ENCODE results near the gene MAP3K3.
"Not testable (repeated sequence)": the region's sequence is repeated elsewhere in the genome, so short reads cannot be mapped to it uniquely, and the experiment has no call there.

Gene MAP3K3

DNA sequence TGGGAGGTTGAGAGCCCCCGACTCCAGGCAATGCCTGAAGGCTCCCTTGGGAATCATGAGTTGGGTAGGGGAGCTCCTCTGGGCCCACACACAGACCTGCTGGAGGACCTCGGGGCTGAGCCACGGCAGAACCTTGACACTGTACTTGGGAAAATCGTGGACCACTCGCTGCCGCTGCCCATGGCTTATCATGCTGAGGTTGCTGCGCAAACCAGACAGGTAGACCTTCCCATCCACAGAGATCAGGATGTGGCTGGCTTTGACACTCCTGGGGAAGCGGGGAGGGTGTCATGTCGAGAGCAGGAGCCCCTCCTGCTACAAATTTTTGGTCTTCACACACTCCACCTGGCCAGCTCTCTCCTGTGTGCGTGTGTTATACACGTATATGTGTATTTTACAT lies 84.9 kb downstream of the MAP3K3 start:
- peaks cover 70% of the 10 kb centered on the region for H3K36me3 ChIP-seq (ENCODE audit: control insufficient read depth, insufficient read depth, low read length)

DNA sequence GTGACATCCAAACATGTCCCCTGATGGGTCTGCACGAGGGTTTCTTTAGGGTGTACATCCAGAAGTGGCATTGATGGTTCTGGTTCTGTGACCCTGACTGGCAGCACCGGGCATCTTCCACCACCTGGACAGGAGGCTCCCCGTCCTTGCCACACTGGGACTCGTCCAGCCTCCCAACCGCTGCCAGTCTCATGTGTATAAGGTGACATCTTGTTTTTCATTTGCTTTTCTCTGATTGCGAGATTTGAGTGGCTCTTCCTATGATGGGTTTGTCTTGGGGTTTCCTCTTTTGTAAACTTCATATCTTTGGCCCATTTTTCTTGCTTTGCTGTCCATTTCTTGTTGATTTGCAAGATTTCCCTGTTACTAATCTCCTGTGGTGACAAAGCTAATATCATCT lies 86.9 kb downstream of the MAP3K3 start:
- no peak overlapping the region for H3K9ac ChIP-seq (ENCODE audit: low read length)

More for the DNA sequence above, 84.9 kb downstream of the MAP3K3 start:
- Histone ChIP-seq H3K4me3 (ENCODE audit: low read depth, low read length) (no peak overlapping the region), H3K9ac (ENCODE audit: low read length) (no peak overlapping the region), H3K27ac (ENCODE audit: low read depth, low read length) (no peak overlapping the region), H3K27me3 (ENCODE audit: control insufficient read depth, insufficient read depth, low read length) (no peaks in the 10 kb centered on the region), H3K9me3 (ENCODE audit: control insufficient read depth, insufficient read depth, low read depth, low read length) (no peaks in the 10 kb centered on the region), H3K4me1 (ENCODE audit: control insufficient read depth, insufficient read depth, low read length) (peaks cover 8% of the 10 kb centered on the region)

DNA sequence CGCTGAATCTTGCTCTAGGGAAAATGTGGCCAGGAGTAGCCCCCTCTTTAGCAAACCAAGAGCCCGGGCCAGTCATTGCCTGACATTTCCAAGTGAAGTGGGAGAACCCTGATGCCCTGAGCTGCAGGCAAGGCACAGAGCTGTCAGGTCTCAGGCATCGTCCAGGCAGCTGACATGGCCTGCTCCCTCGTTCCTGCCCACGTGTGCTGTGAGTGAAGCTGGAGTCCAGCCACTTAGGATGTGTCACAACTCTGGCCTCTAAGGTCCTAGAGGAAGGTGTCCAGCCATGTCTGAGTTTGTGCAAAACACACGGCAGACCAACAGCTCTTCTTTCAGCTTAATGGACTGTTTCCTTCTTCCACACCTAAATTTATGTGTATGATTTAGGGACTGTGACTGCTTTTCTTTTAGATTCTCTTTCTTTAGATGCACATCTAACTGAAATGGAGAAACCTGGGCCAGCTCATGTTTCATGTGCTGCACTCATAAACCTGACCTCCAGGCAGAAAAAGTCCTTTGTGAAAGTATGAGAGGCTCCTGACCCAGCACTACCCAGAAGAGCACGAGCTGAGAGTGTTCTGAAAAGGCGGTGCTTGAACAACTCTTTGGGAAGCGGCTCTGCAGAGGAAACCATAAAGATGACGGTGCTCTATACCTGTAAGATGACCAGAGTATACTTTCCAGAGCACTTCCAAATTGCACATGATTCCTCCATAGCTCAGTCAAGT lies 92.5 kb downstream of the MAP3K3 start:
- Histone ChIP-seq H3K9ac (ENCODE audit: low read length) (no peak overlapping the region), H3K4me3 (ENCODE audit: low read depth, low read length) (no peak overlapping the region), H3K4me1 (ENCODE audit: control insufficient read depth, insufficient read depth, low read length) (no peaks in the 10 kb centered on the region), H3K27me3 (ENCODE audit: control insufficient read depth, insufficient read depth, low read length) (no peaks in the 10 kb centered on the region), H3K36me3 (ENCODE audit: control insufficient read depth, insufficient read depth, low read length) (peaks cover 41% of the 10 kb centered on the region), H3K27ac (ENCODE audit: low read depth, low read length) (no peak overlapping the region), H3K9me3 (ENCODE audit: control insufficient read depth, insufficient read depth, low read depth, low read length) (no peaks in the 10 kb centered on the region)

More for the DNA sequence above, 86.9 kb downstream of the MAP3K3 start:
- H3K4me1 ChIP-seq (ENCODE audit: control insufficient read depth, insufficient read depth, low read length): no peaks in the 10 kb centered on the region; the same call in 1 of the 2 replicates
- no peak overlapping the region for H3K4me3 ChIP-seq (ENCODE audit: low read depth, low read length)
- peaks cover 75% of the 10 kb centered on the region for H3K36me3 ChIP-seq (ENCODE audit: control insufficient read depth, insufficient read depth, low read length)
- H3K9me3 ChIP-seq (ENCODE audit: control insufficient read depth, insufficient read depth, low read depth, low read length): no peaks in the 10 kb centered on the region
- no peaks in the 10 kb centered on the region for H3K27me3 ChIP-seq (ENCODE audit: control insufficient read depth, insufficient read depth, low read length)
- H3K27ac ChIP-seq (ENCODE audit: low read depth, low read length): no peak overlapping the region

DNA sequence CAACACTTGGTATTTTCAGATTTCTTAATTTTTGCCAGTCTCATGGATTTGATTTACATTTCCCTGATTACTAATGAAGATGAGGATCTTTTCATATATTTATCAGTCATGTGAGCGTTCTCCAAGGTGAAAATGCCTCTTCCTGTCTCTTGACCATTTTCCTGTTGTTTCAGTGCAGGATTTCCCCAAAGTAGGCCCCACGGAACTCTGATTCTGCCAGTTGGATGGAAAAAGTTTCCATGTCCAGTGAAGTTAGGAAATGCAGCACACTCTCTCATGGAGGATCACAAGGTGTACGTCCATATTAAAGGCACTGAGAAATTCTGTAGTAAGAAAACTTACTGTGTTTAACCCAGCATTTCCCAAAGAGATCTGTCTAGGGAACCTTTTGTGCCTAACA lies 94.2 kb downstream of the MAP3K3 start:
- H3K4me1 ChIP-seq (ENCODE audit: control insufficient read depth, insufficient read depth, low read length): no peaks in the 10 kb centered on the region
- H3K27ac ChIP-seq (ENCODE audit: low read depth, low read length): no peak overlapping the region
- no peak overlapping the region for H3K9ac ChIP-seq (ENCODE audit: low read length)
- no peaks in the 10 kb centered on the region for H3K9me3 ChIP-seq (ENCODE audit: control insufficient read depth, insufficient read depth, low read depth, low read length)
- H3K4me3 ChIP-seq (ENCODE audit: low read depth, low read length): no peak overlapping the region
- H3K36me3 ChIP-seq (ENCODE audit: control insufficient read depth, insufficient read depth, low read length): peaks cover 31% of the 10 kb centered on the region
- no peaks in the 10 kb centered on the region for H3K27me3 ChIP-seq (ENCODE audit: control insufficient read depth, insufficient read depth, low read length)

DNA sequence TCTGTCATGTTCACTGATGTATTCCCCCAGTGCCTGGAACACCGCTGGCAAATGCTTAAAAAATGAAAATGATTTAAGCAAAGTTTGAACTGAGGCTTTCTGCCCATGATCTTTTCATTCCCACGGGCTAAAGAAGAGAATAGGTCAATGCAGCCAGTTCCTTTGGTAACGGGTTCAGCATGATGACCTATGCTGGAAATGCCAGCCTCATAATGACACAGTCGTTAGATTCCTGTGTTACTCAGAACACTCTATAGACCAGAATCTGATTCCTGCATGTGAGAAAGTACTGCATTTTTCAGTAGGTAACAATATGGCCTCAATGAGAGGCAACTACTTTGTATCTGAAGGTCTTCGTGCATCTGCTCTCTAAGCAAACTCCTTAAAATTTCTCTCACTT lies 96.8 kb downstream of the MAP3K3 start:
- Histone ChIP-seq H3K27me3 (ENCODE audit: control insufficient read depth, insufficient read depth, low read length) (no peaks in the 10 kb centered on the region), H3K36me3 (ENCODE audit: control insufficient read depth, insufficient read depth, low read length) (peaks cover 15% of the 10 kb centered on the region), H3K27ac (ENCODE audit: low read depth, low read length) (no peak overlapping the region), H3K9me3 (ENCODE audit: control insufficient read depth, insufficient read depth, low read depth, low read length) (no peaks in the 10 kb centered on the region), H3K9ac (ENCODE audit: low read length) (no peak overlapping the region), H3K4me3 (ENCODE audit: low read depth, low read length) (no peak overlapping the region), H3K4me1 (ENCODE audit: control insufficient read depth, insufficient read depth, low read length) (no peaks in the 10 kb centered on the region)

DNA sequence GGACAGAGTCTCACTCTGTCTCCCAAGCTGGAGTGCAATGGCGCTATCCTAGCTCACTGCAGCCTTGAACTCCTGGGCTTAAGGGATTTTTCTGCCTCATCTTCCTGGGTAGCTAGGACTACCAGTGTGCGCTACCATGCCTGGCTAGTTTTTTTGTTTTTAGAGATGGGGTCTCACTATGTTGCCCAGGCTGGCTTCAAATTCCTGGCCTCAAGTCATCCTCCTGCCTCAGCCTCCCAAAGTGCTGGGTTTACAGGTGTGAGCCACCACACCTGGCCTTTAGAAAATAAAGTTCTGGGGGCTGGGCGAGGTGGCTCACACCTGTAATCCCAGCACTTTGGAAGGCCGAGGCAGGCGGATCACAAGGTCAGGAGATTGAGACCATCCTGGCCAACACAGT lies 98.0 kb downstream of the MAP3K3 start:
- not testable (repeated sequence) for H3K36me3 ChIP-seq (ENCODE audit: control insufficient read depth, insufficient read depth, low read length); H3K27ac ChIP-seq (ENCODE audit: low read depth, low read length); H3K27me3 ChIP-seq (ENCODE audit: control insufficient read depth, insufficient read depth, low read length); H3K9me3 ChIP-seq (ENCODE audit: control insufficient read depth, insufficient read depth, low read depth, low read length); H3K4me1 ChIP-seq (ENCODE audit: control insufficient read depth, insufficient read depth, low read length); H3K4me3 ChIP-seq (ENCODE audit: low read depth, low read length); H3K9ac ChIP-seq (ENCODE audit: low read length)

DNA sequence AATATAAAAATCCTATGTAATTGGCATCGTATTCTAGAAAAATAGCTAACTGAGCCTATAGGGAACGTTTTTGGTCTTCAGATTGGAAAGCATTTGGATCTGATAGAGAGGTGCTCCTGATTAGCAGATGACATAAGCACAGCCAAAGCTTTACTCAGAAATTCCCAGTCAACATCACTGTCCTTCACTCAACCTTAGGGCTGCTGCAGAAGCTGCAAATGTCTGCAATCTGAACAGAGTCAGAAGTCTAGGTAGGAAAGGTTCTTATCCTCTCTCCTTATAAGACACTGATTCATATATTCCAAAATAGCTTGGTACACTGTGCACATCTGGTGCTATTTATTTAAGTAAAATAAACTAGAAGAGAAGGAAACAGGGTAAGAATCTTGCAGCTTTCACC lies 100.2 kb downstream of the MAP3K3 start:
- peaks cover 17% of the 10 kb centered on the region for H3K36me3 ChIP-seq (ENCODE audit: control insufficient read depth, insufficient read depth, low read length)

DNA sequence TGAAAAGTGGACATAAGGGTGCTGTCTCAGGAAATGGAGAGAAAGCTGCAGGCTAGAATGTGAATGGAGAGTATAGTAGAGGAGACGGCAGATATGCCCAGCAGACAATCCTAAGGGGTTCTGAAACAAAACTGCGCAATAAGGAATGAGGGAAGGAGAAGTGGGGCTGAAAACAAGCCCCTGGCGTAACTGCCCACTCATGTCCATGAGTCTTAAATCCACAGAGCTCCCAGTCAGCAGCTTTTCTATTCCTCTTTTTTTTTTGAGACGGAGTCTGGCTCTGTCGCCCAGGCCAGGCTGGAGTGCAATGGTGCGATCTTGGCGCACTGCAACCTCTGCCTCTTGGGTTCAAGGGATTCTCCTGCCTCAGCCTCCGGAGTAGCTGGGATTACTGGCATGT lies 113.5 kb downstream of the MAP3K3 start:
- Histone ChIP-seq H3K27ac (ENCODE audit: low read depth, low read length) (no peak overlapping the region), H3K4me1 (ENCODE audit: control insufficient read depth, insufficient read depth, low read length) (0 out of 2 replicates have a peak, but pooled peaks cover 3% of the 10 kb centered on the region), H3K9ac (ENCODE audit: low read length) (no peak overlapping the region), H3K4me3 (ENCODE audit: low read depth, low read length) (no peak overlapping the region), H3K9me3 (ENCODE audit: control insufficient read depth, insufficient read depth, low read depth, low read length) (no peaks in the 10 kb centered on the region), H3K36me3 (ENCODE audit: control insufficient read depth, insufficient read depth, low read length) (no peaks in the 10 kb centered on the region), H3K27me3 (ENCODE audit: control insufficient read depth, insufficient read depth, low read length) (no peaks in the 10 kb centered on the region)

More for the DNA sequence above, 100.2 kb downstream of the MAP3K3 start:
- H3K27ac ChIP-seq (ENCODE audit: low read depth, low read length): no peak overlapping the region
- H3K4me3 ChIP-seq (ENCODE audit: low read depth, low read length): no peak overlapping the region
- no peak overlapping the region for H3K9ac ChIP-seq (ENCODE audit: low read length)
- H3K4me1 ChIP-seq (ENCODE audit: control insufficient read depth, insufficient read depth, low read length): no peaks in the 10 kb centered on the region
- H3K9me3 ChIP-seq (ENCODE audit: control insufficient read depth, insufficient read depth, low read depth, low read length): no peaks in the 10 kb centered on the region
- no peaks in the 10 kb centered on the region for H3K27me3 ChIP-seq (ENCODE audit: control insufficient read depth, insufficient read depth, low read length)

DNA sequence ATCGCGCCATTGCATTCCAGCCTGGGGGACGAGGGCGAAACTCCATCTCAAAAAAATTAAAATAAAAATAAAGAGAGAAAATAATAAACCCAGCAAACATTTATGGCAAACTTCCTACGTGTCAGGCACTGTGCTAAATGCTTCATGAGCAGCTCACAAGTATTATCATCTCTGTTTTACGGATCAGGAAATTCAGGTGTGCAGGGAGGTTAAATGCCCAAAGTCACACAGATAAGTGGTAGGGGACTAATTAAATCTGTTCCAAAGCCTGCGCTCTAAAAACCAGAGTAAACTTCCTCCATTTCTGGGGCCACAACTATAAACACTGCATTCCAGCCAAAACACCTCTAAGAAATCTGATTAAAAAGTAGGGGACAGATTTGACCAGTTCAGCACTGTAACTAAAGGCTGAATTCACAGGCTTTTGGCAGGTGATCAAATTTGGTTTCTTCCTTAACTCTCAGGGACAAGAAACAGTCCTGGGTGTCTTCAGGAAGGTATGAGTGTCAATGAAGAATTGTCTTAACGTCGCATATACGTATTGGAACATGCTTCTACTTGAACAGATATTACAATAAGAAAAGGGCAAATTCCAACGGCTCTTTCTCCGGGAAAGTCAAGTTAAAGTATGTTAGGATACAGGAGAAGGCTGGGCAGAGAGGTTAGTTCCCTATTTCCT lies 118.4 kb downstream of the MAP3K3 start:
- Histone ChIP-seq H3K4me1 (ENCODE audit: control insufficient read depth, insufficient read depth, low read length) (0 out of 2 replicates have a peak, but pooled peaks cover 3% of the 10 kb centered on the region), H3K36me3 (ENCODE audit: control insufficient read depth, insufficient read depth, low read length) (peaks cover 3% of the 10 kb centered on the region; the same call in 1 of the 2 replicates), H3K9ac (ENCODE audit: low read length) (peak overlapping the region; percentile 93), H3K27me3 (ENCODE audit: control insufficient read depth, insufficient read depth, low read length) (no peaks in the 10 kb centered on the region), H3K27ac (ENCODE audit: low read depth, low read length) (no peak overlapping the region; the same call in 1 of the 2 replicates), H3K9me3 (ENCODE audit: control insufficient read depth, insufficient read depth, low read depth, low read length) (no peaks in the 10 kb centered on the region), H3K4me3 (ENCODE audit: low read depth, low read length) (peak overlapping the region; percentile 89)

DNA sequence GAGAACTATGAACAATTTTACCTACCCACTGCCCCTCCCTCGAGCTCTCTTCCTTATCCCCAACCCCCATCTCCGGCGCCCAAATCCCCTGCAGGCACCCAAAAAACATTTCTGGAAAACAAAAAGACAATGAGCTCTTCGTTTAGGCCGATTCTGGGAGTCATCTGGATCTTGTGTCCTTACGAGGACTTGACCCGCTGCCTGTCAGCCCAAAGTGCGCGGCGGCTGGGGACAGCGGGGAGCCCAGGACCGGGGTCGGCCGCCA lies 118.9 kb downstream of the MAP3K3 start:
- H3K27me3 ChIP-seq (ENCODE audit: control insufficient read depth, insufficient read depth, low read length): no peaks in the 10 kb centered on the region
- 0 out of 2 replicates have a peak, but pooled peaks cover 3% of the 10 kb centered on the region for H3K4me1 ChIP-seq (ENCODE audit: control insufficient read depth, insufficient read depth, low read length)
- H3K4me3 ChIP-seq (ENCODE audit: low read depth, low read length): peak overlapping the region; percentile 89
- no peaks in the 10 kb centered on the region for H3K9me3 ChIP-seq (ENCODE audit: control insufficient read depth, insufficient read depth, low read depth, low read length)
- H3K9ac ChIP-seq (ENCODE audit: low read length): peak overlapping the region; percentile 93
- peaks cover 7% of the 10 kb centered on the region for H3K36me3 ChIP-seq (ENCODE audit: control insufficient read depth, insufficient read depth, low read length)
- H3K27ac ChIP-seq (ENCODE audit: low read depth, low read length): peak overlapping the region; percentile 83

DNA sequence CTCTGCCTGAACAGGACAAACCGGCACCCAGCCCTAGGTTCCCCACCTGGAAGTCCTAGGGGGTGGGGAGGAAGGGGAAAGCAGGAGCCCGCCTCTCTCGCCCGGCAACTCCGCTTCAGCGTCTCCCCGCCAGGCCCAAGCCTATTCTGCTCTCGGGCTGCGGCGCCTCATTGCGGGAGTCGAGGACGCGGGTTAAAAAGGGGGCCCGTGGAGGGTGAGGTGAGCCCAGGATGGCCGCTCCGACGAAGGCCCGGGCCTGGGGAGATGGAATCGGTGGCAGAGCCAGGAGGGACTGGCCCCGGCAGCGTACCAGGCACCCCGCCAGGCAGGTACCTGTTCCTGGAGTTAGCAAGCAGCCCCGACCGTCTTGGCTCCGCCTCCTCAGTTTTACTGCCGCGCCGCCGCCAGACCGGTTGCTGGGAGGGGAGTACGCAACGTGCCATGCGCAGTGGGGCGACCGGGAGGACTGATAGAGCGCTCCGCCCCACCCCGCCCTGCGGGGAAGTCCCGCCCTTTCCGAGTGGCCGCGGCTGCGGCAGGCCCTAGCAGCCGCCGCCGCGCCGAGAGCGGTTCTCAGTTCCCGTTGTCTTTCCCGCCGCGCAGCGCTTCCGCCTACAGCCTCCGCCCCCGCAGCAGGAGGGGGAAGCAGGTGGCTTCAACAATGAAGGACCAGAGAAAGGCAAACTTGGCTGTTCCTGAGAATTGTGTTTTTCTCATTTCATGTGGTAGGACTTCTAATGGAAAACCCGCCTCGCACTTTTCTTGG lies 119.4 kb downstream of the MAP3K3 start, which contains the start of gene STRADA:
Gene STRADA (minus strand): TSS at position 392 of the 766 bp plus-strand sequence. CDS start 13,430 bp downstream, outside the sequence.
- Histone ChIP-seq H3K9me3 (ENCODE audit: control insufficient read depth, insufficient read depth, low read depth, low read length) (no peaks in the 10 kb centered on the region), H3K36me3 (ENCODE audit: control insufficient read depth, insufficient read depth, low read length) (peaks cover 12% of the 10 kb centered on the region), H3K27ac (ENCODE audit: low read depth, low read length) (peak within 1 kb of the TSS; percentile 83), H3K9ac (ENCODE audit: low read length) (peak within 1 kb of the TSS; percentile 93), H3K4me1 (ENCODE audit: control insufficient read depth, insufficient read depth, low read length) (0 out of 2 replicates have a peak, but pooled peaks cover 3% of the 10 kb centered on the region), H3K4me3 (ENCODE audit: low read depth, low read length) (peak within 1 kb of the TSS; percentile 89), H3K27me3 (ENCODE audit: control insufficient read depth, insufficient read depth, low read length) (no peaks in the 10 kb centered on the region)
